Measurements from ENCODE around the gene ABCA7. TPM values are rescaled to one million over a fixed set of nuclear protein-coding genes. Genes with fewer than 3 reads are reported as not detected.

The ABCA7 gene
- total RNA-seq, 1 donor from 2014 or later, result 16.3 TPM

DNA sequence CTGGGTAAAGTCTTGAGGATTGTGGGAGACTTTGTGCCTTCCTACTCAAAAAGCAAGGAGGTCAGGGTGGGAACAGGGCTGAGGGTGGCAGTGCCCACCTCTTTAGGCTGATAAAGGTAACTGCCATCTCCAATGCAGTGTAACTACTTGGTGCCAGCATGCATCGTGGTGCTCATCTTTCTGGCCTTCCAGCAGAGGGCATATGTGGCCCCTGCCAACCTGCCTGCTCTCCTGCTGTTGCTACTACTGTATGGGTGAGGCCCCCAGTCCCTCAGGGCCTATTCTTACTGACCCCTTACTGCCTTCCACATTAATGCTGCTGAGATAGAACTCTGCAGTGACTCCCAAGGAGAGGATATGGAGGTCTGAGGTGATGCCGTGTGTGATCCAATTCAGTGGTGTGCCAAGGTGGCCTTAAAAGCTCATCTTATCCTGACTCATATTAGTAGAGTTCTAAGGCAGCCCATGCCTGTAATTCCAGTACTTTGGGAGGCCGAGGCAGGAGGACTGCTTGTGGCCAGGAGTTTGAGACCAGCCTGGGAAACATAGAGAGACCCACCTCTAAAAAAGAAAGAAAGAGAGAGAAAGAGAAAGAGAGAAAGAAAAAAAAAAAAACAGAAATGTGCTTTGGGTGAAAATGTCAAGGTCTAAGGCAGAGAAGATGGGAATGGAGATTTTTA, 17.4 kb downstream of the ABCA7 start:
- H3K4me1 Mint-ChIP-seq, result peaks cover 4% of the 10 kb centered on the region
- H3K27ac Mint-ChIP-seq (ENCODE audit: unreplicated experiment), result no peak overlapping the region
- no peaks in the 10 kb centered on the region for H3K27me3 Mint-ChIP-seq (ENCODE audit: low read depth)
- TF ChIP-seq CTCF (conservative IDR thresholded peaks at IDR 0.05), result no peak
- no peak for DNase-seq (ENCODE audit: low read depth, low spot score)
- no peaks in the 10 kb centered on the region for H3K9me3 Mint-ChIP-seq
- no peaks in the 10 kb centered on the region for H3K36me3 Mint-ChIP-seq (ENCODE audit: low read depth)
- no peak overlapping the region for H3K4me3 Mint-ChIP-seq

GRCh38 chr19:1058112-1058511, 18.2 kb downstream of the ABCA7 start:
- Mint-ChIP-seq H3K4me1 (no peaks in the 10 kb centered on the region), H3K27me3 (ENCODE audit: low read depth) (no peaks in the 10 kb centered on the region), H3K4me3 (no peak overlapping the region), H3K36me3 (ENCODE audit: low read depth) (no peaks in the 10 kb centered on the region), H3K9me3 (no peaks in the 10 kb centered on the region), H3K27ac (ENCODE audit: unreplicated experiment) (no peak overlapping the region)
- TF ChIP-seq CTCF (conservative IDR thresholded peaks at IDR 0.05), result no peak
- DNase-seq (ENCODE audit: low read depth, low spot score), result no peak

DNA sequence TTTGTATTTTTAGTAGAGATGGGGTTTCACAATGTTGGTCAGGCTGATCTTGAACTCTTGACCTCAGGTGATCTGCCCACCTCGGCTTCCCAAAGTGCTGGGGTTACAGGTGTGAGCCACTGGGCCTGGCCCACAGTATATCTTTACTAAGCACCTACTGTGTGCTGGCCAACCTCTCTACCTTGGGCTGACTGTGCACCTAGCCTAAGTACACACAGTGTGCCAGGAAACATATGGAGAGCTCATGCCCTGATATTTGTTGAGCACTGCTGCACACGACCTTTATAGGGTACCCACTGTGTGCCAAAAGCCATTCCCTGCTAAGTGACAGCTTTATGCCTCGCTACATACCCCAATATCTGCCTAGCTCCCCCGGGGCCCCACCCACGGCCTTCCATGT, 20.8 kb downstream of the ABCA7 start:
- Mint-ChIP-seq H3K4me3 (no peak overlapping the region), H3K27me3 (ENCODE audit: low read depth) (peaks cover 17% of the 10 kb centered on the region), H3K9me3 (no peaks in the 10 kb centered on the region), H3K4me1 (no peaks in the 10 kb centered on the region), H3K27ac (ENCODE audit: unreplicated experiment) (no peak overlapping the region), H3K36me3 (ENCODE audit: low read depth) (no peaks in the 10 kb centered on the region)
- no peak for TF ChIP-seq CTCF (conservative IDR thresholded peaks at IDR 0.05)
- DNase-seq (ENCODE audit: low read depth, low spot score), result no peak

DNA sequence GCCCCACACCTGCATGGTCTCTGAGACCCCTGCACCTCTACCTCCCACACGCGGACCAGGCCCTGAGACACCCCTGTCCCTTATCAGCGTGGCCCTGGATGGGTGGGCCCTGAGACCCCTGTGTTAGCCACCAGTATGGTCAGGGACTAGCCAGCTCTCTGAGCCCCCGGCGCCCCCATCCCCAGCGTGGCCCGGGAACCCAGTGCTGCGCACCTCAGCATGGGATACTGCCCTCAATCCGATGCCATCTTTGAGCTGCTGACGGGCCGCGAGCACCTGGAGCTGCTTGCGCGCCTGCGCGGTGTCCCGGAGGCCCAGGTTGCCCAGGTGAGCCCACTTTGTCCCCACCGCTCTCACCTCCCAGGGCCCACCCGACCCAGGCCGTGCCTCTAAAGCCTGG, 22.1 kb downstream of the ABCA7 start:
- no peak overlapping the region for H3K4me3 Mint-ChIP-seq
- H3K27ac Mint-ChIP-seq (ENCODE audit: unreplicated experiment), result no peak overlapping the region
- DNase-seq (ENCODE audit: low read depth, low spot score), result no peak
- H3K4me1 Mint-ChIP-seq, result no peaks in the 10 kb centered on the region
- TF ChIP-seq CTCF (conservative IDR thresholded peaks at IDR 0.05), result no peak
- no peaks in the 10 kb centered on the region for H3K9me3 Mint-ChIP-seq
- no peaks in the 10 kb centered on the region for H3K36me3 Mint-ChIP-seq (ENCODE audit: low read depth)
- H3K27me3 Mint-ChIP-seq (ENCODE audit: low read depth), result peaks cover 28% of the 10 kb centered on the region

- no peak for DNase-seq (ENCODE audit: low read depth, low spot score)
- no peaks in the 10 kb centered on the region for H3K36me3 Mint-ChIP-seq (ENCODE audit: low read depth)
- H3K27me3 Mint-ChIP-seq (ENCODE audit: low read depth), result peaks cover 28% of the 10 kb centered on the region
- no peak overlapping the region for H3K4me3 Mint-ChIP-seq
- no peak for TF ChIP-seq CTCF (conservative IDR thresholded peaks at IDR 0.05)
- no peak overlapping the region for H3K27ac Mint-ChIP-seq (ENCODE audit: unreplicated experiment)
- no peaks in the 10 kb centered on the region for H3K4me1 Mint-ChIP-seq
- no peaks in the 10 kb centered on the region for H3K9me3 Mint-ChIP-seq
Observed at GRCh38 chr19:1062387-1063029, 22.6 kb downstream of the ABCA7 start.

All from neural crest cell (in vitro differentiated cells).